HG03439 (cell line): ENCODE results near the gene SOCS1.

ENCODE experiments used
- ATAC-seq: cut with Tn5 transposase; IDR thresholded peaks from one replicate; pipeline ENCODE4 v1.9.1; 2021; ENCODE audit warnings: mild to moderate bottlenecking, moderate library complexity; ENCODE audit not compliant: unreplicated experiment

Gene SOCS1

GRCh38 chr16:11262915-11263314, 6.9 kb upstream of the SOCS1 start:
- no peak for ATAC-seq

DNA sequence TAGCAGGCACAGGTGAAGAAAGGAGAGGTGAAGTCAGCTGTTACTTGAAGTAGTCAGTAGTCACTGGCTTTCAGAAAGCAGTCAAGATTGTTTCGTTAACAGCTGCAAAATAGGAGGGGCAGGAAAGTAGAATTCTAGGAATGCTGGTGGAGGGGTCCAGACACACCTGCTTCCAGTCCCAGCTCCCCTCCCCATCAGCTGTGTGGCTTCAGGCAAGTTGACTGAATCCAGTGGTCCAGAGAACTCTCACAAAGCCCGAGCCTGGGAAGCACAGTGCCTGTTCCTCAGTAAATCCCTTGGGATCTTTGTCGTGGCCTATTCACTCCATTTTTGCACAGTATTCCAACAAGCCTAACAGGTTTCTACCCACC, 4.6 kb upstream of the SOCS1 start:
- no peak for ATAC-seq

DNA sequence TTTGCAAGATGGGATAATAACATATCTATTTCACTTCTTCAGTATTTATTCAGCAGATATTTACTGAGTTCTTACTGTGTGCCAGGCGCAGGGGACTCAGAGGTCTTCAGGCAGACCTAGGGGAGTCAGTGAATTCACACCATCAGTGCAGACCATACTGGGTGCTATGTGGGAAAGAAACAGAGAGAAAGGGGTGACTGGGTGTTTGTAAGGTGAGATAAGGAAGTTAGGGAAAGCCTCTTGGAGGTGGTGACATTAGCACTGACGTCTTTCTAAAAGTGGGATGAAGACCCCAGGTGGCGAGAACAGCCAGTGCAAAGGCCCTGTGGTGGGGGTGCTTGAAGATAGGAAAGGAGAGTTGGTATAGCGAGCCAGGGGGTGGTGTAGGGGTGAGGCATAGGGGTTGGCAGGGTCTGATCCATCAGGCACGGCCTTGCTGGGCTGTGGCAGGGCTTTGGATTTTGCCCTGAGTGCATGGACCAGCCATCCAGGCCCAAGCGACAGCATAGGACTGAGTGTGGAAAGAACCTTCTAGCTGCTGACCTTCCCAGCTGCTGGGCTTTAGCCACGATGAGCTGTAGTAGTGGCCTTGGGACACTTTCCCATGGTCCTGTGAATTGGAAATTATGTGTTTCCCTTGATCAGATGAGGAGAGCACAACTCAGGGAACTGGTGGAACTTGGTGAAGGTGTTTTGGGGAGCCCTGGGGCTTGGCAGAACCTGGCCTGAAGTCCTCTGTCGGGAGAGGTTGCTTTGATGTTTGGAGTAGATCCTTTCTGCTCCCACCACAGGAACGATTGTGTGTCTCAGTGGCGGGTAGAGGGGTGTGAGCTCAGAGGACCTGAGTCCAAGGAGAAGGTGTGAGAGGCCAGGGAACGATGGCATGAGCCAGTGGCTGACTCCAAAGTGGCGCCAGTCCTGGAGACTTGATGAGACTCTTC, 3.9 kb upstream of the SOCS1 start:
- ATAC-seq: no peak

- no peak for ATAC-seq
These were observed 2.8 kb upstream of the SOCS1 start for GRCh38 chr16:11258553-11259492.

DNA sequence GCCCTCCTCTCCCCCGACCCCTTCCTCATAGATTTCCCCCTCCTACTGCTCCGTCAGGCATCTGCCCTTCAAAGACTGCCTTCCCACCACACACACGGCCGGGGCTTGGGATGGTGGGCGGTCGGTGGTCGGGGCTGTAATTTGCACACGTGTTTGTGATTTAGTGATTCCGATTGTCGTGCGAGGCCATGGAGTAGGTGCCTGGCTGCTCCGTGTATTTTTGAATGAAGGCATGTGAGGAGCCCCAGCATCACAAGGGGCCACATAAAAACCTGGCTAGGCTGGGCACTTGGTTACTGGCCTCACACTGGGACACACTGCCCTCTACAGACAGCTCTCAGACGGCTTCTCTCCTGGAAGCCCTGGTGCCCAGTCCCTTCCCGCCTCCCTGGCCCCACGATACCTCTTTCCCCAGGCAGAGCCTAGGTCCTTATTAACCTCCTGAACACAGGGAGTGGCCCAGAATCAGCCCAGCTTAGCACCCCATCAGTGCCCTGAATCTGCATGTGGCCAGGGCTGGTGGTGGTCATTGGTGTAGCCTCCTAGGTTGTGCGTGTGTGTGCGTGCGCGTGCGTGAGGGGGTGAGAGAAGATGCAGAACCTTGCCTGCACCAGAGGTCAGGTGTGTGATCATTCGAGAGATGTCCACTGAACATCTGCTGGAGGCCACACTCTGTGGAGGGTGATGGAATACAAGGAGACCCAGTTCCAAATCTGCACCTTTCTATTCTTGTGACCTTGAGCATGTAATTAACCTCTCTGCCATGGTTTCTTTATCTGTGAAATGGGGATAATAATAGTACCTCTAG, 1.3 kb upstream of the SOCS1 start:
- no peak for ATAC-seq

GRCh38 chr16:11256661-11257130, 692 bp upstream of the SOCS1 start:
- ATAC-seq: no peak

- peak; percentile 27 for ATAC-seq
These were observed 879 bp downstream of the SOCS1 start for GRCh38 chr16:11254913-11255736.

- no peak for ATAC-seq
These were observed 1.8 kb downstream of the SOCS1 start for GRCh38 chr16:11253995-11254912.

- ATAC-seq: no peak
These were observed 2.7 kb downstream of the SOCS1 start for GRCh38 chr16:11253009-11253994.

- ATAC-seq: no peak
These were observed 3.5 kb downstream of the SOCS1 start for GRCh38 chr16:11252482-11252931.

GRCh38 chr16:11251525-11252481, 4.2 kb downstream of the SOCS1 start:
- ATAC-seq: no peak

DNA sequence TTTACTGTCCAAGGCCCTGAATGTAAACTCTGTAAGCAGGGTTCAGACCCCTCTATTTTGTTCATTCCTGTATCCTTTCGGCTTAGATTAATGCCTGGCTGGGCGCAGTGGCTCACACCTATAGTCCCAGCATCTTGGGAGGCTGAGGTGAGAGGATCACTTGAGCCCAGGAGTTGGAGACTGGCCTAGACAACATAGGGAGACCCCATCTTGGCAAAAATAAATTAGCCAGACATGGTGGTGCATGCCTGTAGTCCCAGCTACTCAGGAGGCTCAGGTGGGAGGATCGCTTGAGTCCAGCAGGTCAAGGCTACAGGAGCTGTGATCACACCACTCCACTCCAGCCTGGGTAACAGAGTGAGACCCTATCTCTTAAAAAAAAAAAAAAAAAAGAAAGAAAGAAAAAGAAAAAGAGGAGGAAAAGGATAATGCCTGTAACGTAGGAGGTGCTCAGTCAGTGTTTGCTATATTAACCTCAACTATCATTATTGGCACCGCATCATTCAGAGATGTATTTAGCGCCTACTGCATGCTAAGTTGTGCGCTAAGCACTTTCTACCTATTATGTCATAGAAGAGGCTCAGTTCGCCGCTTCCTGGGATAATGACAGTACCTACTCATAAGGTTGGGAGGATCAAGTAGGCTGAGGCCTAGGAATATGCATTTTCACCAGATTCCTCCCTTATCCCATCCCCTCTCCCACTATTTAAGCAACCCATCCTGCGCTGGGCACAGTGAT, 5.0 kb downstream of the SOCS1 start:
- no peak for ATAC-seq

- ATAC-seq: no peak
These were observed 5.8 kb downstream of the SOCS1 start for GRCh38 chr16:11250091-11250785.

DNA sequence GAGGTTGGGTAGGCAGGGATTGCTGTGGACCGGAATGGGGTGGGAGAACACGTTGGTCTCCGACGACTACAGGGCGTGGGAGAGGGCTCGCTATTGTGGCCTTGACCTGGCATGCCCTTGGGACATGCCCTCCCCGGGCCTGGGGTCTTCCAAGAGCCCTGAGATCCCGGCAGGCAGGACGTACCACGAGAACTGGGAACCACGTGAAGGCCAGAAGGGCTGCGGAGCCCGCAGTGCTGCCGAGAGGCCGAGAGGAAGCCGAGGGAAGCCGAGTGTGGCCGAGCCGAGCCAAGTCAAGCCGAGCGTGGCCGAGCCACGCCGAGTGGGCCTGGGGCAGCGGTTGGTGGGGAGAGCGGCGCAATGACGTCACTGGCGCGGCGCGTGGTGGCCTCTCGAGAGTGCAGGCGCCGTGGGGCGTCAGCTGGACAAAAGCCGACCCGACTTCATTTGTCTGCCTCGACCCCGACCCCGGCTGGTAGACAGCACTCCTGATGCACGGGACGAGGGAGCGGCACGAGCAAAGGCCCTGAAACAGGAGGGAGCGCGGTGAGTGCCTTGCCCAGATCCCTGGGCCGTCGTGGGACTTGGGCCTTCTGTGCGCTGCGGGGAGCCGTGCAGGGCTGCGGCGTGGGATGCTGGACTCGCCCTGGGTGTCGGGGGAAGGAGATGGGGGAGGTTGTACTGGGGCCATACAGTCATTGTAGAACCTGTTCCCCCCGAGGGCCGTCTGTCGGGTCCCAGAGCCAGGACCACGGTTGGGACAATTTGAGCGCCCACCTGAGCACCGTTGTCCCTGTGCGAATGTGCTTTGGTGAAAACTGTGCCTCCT, 6.6 kb downstream of the SOCS1 start:
- ATAC-seq: no peak
